ENCODE data around the gene ADGRF4.

- TF ChIP-seq CTCF (IDR thresholded peaks at IDR 0.05; ENCODE audit: insufficient read depth, low read depth, low read length) (no peak), EZH2 (IDR thresholded peaks at IDR 0.05; ENCODE audit: insufficient read depth, low read length) (no peak)
Observed at GRCh38 chr6:47734831-47735481, 36.6 kb downstream of the ADGRF4 start.
